Measurements from ENCODE around the gene MZT2B.
A peak's percentile ranks its signal among the peaks of the same experiment; 100 is the strongest.
"Not testable (repeated sequence)": the region's sequence is repeated elsewhere in the genome, so short reads cannot be mapped to it uniquely, and the experiment has no call there.

Gene MZT2B

DNA sequence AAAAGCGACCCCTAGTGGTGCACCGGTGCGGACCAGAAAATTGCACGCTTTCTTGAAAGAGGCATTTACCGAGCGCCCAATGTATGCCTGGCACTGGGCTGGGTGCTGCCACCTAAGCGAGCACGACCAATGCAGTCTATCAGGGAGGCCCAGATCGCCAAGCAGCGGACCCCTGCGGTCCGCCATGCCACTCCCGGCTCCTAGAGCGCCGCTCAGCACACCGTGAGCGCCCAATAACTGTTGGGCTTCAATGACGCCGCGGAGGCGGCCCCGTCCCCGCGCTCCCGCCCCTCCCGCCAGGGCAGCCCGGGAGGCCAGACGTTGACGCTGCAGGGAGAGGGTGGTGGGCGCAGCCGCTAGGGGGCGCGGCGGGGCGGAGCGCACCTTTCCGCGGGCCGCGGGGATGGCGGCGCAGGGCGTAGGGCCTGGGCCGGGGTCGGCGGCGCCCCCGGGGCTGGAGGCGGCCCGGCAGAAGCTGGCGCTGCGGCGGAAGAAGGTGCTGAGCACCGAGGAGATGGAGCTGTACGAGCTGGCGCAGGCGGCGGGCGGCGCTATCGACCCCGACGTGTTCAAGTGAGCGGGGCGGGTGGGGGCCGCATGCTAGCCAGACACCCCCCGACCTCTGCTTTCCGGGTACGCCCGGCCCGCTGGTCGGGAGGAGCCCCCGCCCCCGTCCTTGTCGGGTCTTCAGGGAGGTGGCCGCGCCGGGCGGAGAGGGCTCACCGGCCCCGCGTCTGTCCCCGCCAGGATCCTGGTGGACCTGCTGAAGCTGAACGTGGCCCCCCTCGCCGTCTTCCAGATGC lies at the start of gene MZT2B:
Gene MZT2B, plus strand, starts transcription at position 383 of the 803 bp plus-strand sequence. Its CDS starts 21 bp downstream, at position 404.
- H3K27ac ChIP-seq (ENCODE audit: low read depth, low read length), result peak within 1 kb of the TSS; percentile 91
- peaks cover 3 to 18% of the 10 kb centered on the region in 2 donors for H3K4me1 ChIP-seq (ENCODE audit: control insufficient read depth in 1 of 2, insufficient read depth in 2 of 2, low read length in 2 of 2)
- H3K4me3 ChIP-seq (ENCODE audit: low read depth in 1 of 2, low read length in 2 of 2), result peak within 1 kb of the TSS; percentile 71 to 96
- H3K9me3 ChIP-seq (ENCODE audit: control insufficient read depth in 1 of 2, low read length in 2 of 2); H3K27me3 ChIP-seq (ENCODE audit: control insufficient read depth in 1 of 2, insufficient read depth in 2 of 2, low read length in 2 of 2); H3K36me3 ChIP-seq (ENCODE audit: control insufficient read depth in 1 of 2, insufficient read depth in 2 of 2, low read length in 2 of 2): not testable (repeated sequence)
- peak within 1 kb of the TSS; percentile 75 to 85 for H3K9ac ChIP-seq (ENCODE audit: low read depth in 1 of 2, low read length in 2 of 2)

DNA sequence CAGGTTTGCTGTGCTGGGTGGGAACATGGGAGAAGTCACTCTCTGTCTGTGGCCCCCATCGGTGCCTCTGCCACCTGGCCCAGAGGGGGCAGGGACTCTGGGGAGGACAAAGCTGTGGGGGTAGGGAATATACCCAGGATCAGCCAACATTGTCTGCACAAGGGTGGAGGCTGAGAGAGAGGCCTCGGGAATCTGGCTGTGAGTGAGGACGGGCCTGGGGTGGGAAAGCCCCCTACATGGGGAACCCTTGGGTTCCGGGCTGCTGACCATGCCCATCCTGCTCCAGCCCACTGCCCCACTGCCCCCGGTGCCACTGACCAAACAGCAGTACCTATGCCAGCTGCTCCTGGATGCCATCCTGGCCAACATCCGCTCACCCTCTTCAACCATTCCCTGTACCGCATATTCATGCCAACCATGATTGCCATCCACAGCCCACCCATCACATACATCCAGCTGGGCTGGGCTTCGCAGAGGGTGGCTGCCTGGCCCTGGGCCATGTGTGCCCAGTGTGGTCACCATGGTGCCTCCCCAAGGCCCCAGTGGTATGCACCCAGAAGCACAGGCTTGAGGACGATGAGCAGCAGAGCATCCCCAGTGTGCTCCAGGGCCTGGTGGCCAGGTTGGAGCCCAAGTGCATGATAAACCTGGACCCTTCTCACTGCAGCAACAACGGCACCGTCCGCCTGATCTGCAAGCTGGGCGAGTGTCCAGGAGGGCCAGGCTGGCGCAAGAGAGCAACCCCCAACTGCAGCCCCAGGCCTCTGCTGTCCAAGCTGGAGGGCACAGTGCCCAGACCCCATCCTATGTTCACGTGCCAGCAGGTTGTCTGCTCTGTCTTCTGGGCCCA lies 46.1 kb upstream of the MZT2B start:
- no peak overlapping the region for H3K9ac ChIP-seq (ENCODE audit: low read depth in 1 of 2, low read length in 2 of 2)
- H3K4me1 ChIP-seq (ENCODE audit: control insufficient read depth in 1 of 2, insufficient read depth in 2 of 2, low read length in 2 of 2), result no peaks in the 10 kb centered on the region
- H3K36me3 ChIP-seq (ENCODE audit: control insufficient read depth in 1 of 2, insufficient read depth in 2 of 2, low read length in 2 of 2), result no peaks in the 10 kb centered on the region

GRCh38 chr2:130136546-130136945 lies 45.5 kb upstream of the MZT2B start:
- H3K27ac ChIP-seq (ENCODE audit: low read depth, low read length); H3K27me3 ChIP-seq (ENCODE audit: control insufficient read depth in 1 of 2, insufficient read depth in 2 of 2, low read length in 2 of 2); H3K4me3 ChIP-seq (ENCODE audit: low read depth in 1 of 2, low read length in 2 of 2); H3K4me1 ChIP-seq (ENCODE audit: control insufficient read depth in 1 of 2, insufficient read depth in 2 of 2, low read length in 2 of 2); H3K9me3 ChIP-seq (ENCODE audit: control insufficient read depth in 1 of 2, low read length in 2 of 2); H3K36me3 ChIP-seq (ENCODE audit: control insufficient read depth in 1 of 2, insufficient read depth in 2 of 2, low read length in 2 of 2); H3K9ac ChIP-seq (ENCODE audit: low read depth in 1 of 2, low read length in 2 of 2): not testable (repeated sequence)

More for the DNA sequence above, 46.1 kb upstream of the MZT2B start:
- H3K27ac ChIP-seq (ENCODE audit: low read depth, low read length), result no peak overlapping the region
- no peaks in the 10 kb centered on the region for H3K9me3 ChIP-seq (ENCODE audit: control insufficient read depth in 1 of 2, low read length in 2 of 2)
- H3K4me3 ChIP-seq (ENCODE audit: low read depth in 1 of 2, low read length in 2 of 2), result no peak overlapping the region
- no peaks in the 10 kb centered on the region for H3K27me3 ChIP-seq (ENCODE audit: control insufficient read depth in 1 of 2, insufficient read depth in 2 of 2, low read length in 2 of 2)

GRCh38 chr2:130137118-130137517 lies 44.9 kb upstream of the MZT2B start:
- not testable (repeated sequence) for H3K4me1 ChIP-seq (ENCODE audit: control insufficient read depth in 1 of 2, insufficient read depth in 2 of 2, low read length in 2 of 2); H3K4me3 ChIP-seq (ENCODE audit: low read depth in 1 of 2, low read length in 2 of 2); H3K27me3 ChIP-seq (ENCODE audit: control insufficient read depth in 1 of 2, insufficient read depth in 2 of 2, low read length in 2 of 2); H3K9ac ChIP-seq (ENCODE audit: low read depth in 1 of 2, low read length in 2 of 2); H3K36me3 ChIP-seq (ENCODE audit: control insufficient read depth in 1 of 2, insufficient read depth in 2 of 2, low read length in 2 of 2); H3K9me3 ChIP-seq (ENCODE audit: control insufficient read depth in 1 of 2, low read length in 2 of 2); H3K27ac ChIP-seq (ENCODE audit: low read depth, low read length)

GRCh38 chr2:130138326-130138725 lies 43.7 kb upstream of the MZT2B start:
- not testable (repeated sequence) for H3K9me3 ChIP-seq (ENCODE audit: control insufficient read depth in 1 of 2, low read length in 2 of 2); H3K4me1 ChIP-seq (ENCODE audit: control insufficient read depth in 1 of 2, insufficient read depth in 2 of 2, low read length in 2 of 2); H3K36me3 ChIP-seq (ENCODE audit: control insufficient read depth in 1 of 2, insufficient read depth in 2 of 2, low read length in 2 of 2); H3K27ac ChIP-seq (ENCODE audit: low read depth, low read length); H3K9ac ChIP-seq (ENCODE audit: low read depth in 1 of 2, low read length in 2 of 2); H3K4me3 ChIP-seq (ENCODE audit: low read depth in 1 of 2, low read length in 2 of 2); H3K27me3 ChIP-seq (ENCODE audit: control insufficient read depth in 1 of 2, insufficient read depth in 2 of 2, low read length in 2 of 2)

DNA sequence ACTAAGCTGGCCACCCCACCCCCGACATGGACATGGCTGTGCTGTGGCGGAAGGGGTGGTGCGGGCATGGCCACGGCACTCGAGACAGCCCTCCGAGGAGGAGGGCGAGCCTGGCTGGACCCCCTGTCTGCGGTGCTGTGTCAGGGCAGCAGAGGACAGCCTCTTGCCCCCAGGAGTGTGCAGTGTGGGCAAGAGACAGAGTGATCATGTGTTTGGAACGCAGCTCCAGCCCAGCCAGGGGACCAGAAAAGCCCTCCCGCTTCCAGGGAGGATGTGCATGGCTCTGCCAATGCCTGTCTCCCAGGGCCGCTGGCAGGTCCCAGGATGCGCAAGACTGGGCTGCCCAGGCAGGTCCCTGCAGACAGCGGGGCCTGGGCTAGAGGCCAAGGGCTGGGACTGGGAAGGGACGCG lies 43.2 kb upstream of the MZT2B start:
- H3K27me3 ChIP-seq (ENCODE audit: control insufficient read depth in 1 of 2, insufficient read depth in 2 of 2, low read length in 2 of 2); H3K27ac ChIP-seq (ENCODE audit: low read depth, low read length); H3K4me1 ChIP-seq (ENCODE audit: control insufficient read depth in 1 of 2, insufficient read depth in 2 of 2, low read length in 2 of 2); H3K4me3 ChIP-seq (ENCODE audit: low read depth in 1 of 2, low read length in 2 of 2); H3K36me3 ChIP-seq (ENCODE audit: control insufficient read depth in 1 of 2, insufficient read depth in 2 of 2, low read length in 2 of 2); H3K9me3 ChIP-seq (ENCODE audit: control insufficient read depth in 1 of 2, low read length in 2 of 2); H3K9ac ChIP-seq (ENCODE audit: low read depth in 1 of 2, low read length in 2 of 2): not testable (repeated sequence)

- H3K9me3 ChIP-seq (ENCODE audit: control insufficient read depth in 1 of 2, low read length in 2 of 2); H3K27ac ChIP-seq (ENCODE audit: low read depth, low read length); H3K36me3 ChIP-seq (ENCODE audit: control insufficient read depth in 1 of 2, insufficient read depth in 2 of 2, low read length in 2 of 2); H3K4me3 ChIP-seq (ENCODE audit: low read depth in 1 of 2, low read length in 2 of 2); H3K4me1 ChIP-seq (ENCODE audit: control insufficient read depth in 1 of 2, insufficient read depth in 2 of 2, low read length in 2 of 2); H3K27me3 ChIP-seq (ENCODE audit: control insufficient read depth in 1 of 2, insufficient read depth in 2 of 2, low read length in 2 of 2); H3K9ac ChIP-seq (ENCODE audit: low read depth in 1 of 2, low read length in 2 of 2): not testable (repeated sequence)
Measured at GRCh38 chr2:130139331-130140280, 42.5 kb upstream of the MZT2B start.

DNA sequence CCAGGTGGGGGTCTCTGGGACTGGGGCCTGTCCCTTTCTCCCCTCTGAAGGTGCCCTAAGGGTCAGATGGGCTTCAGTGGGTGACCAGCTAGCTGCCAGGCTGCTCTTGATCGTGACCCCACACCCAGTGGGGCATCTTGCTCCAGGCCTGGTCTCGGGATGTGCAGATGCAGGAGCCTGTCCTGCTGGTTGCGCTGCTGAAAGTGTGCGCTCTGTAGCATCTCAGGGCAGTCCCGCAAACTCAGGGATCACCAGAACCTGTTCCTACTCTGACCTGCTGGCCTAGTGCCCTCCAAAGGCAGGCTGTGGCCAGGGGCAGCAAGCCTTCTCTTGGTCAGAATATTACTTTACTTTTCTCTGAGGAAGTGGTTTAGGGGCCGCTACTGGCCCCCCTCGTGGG lies 41.5 kb upstream of the MZT2B start:
- H3K27ac ChIP-seq (ENCODE audit: low read depth, low read length); H3K9me3 ChIP-seq (ENCODE audit: control insufficient read depth in 1 of 2, low read length in 2 of 2); H3K9ac ChIP-seq (ENCODE audit: low read depth in 1 of 2, low read length in 2 of 2); H3K36me3 ChIP-seq (ENCODE audit: control insufficient read depth in 1 of 2, insufficient read depth in 2 of 2, low read length in 2 of 2); H3K27me3 ChIP-seq (ENCODE audit: control insufficient read depth in 1 of 2, insufficient read depth in 2 of 2, low read length in 2 of 2); H3K4me1 ChIP-seq (ENCODE audit: control insufficient read depth in 1 of 2, insufficient read depth in 2 of 2, low read length in 2 of 2); H3K4me3 ChIP-seq (ENCODE audit: low read depth in 1 of 2, low read length in 2 of 2): not testable (repeated sequence)

DNA sequence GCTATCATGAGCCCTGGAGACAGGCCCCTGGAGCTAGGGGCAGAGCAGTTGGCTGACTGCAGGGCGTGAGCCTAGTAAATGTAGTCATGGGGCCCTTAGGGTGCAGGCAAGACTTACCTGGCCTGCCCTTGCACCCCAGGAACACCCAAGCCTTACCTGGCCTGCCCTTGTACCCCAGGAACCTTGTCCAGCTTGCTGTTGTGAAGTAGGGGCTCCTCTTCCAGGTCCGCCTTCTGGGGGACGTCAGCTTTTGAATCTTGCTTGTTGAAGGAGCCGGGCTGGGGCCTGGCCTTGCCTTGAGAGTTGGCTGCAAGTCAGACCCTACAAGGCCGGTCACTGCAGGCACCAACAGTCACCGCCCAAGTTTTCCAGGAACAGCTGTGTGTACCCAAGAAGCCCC lies 41.1 kb upstream of the MZT2B start:
- not testable (repeated sequence) for H3K9ac ChIP-seq (ENCODE audit: low read depth in 1 of 2, low read length in 2 of 2); H3K9me3 ChIP-seq (ENCODE audit: control insufficient read depth in 1 of 2, low read length in 2 of 2); H3K27me3 ChIP-seq (ENCODE audit: control insufficient read depth in 1 of 2, insufficient read depth in 2 of 2, low read length in 2 of 2)

More for the DNA sequence above, 41.1 kb upstream of the MZT2B start:
- not testable (repeated sequence) for H3K4me1 ChIP-seq (ENCODE audit: control insufficient read depth in 1 of 2, insufficient read depth in 2 of 2, low read length in 2 of 2); H3K4me3 ChIP-seq (ENCODE audit: low read depth in 1 of 2, low read length in 2 of 2); H3K36me3 ChIP-seq (ENCODE audit: control insufficient read depth in 1 of 2, insufficient read depth in 2 of 2, low read length in 2 of 2); H3K27ac ChIP-seq (ENCODE audit: low read depth, low read length)
